Effector memory CD8-positive, alpha-beta T cell (primary cell): ENCODE results near the gene TNRC6C.

ENCODE experiments used
- ATAC-seq: fragments of 150-1000 bp; cut with Tn5 transposase; replicated peaks from 2 replicates; pipeline ENCODE4 v1.10.0; 2021; ENCODE audit warnings: mild to moderate bottlenecking, moderate library complexity
- DNase-seq, 3 experiments: peaks; one replicate each; pipeline ENCODE4 v3.0.0; 2021
- H3K27ac Mint-ChIP-seq, 2 donors: one replicate each; pipeline ENCODE4 v1.8.0; 2022; ENCODE audit warnings: mild to moderate bottlenecking in 2 of 2, mixed read lengths in 2 of 2, moderate library complexity in 2 of 2
- H3K27me3 Mint-ChIP-seq, 2 donors: one replicate each; pipeline ENCODE4 v1.8.0; 2022; ENCODE audit warnings: mixed read lengths in 2 of 2
- H3K36me3 Mint-ChIP-seq: one replicate; pipeline ENCODE4 v1.8.0; 2022; ENCODE audit warnings: mild to moderate bottlenecking, moderate library complexity, mixed read lengths; ENCODE audit not compliant: insufficient read depth
- H3K4me1 Mint-ChIP-seq, 2 donors: one replicate each; pipeline ENCODE4 v1.8.0; 2022; ENCODE audit warnings: low read depth in 2 of 2, mixed read lengths in 2 of 2
- H3K4me3 Mint-ChIP-seq, 2 donors: one replicate each; pipeline ENCODE4 v1.8.0; 2022; ENCODE audit warnings: mild to moderate bottlenecking in 2 of 2, mixed read lengths in 2 of 2, moderate library complexity in 2 of 2
- H3K9me3 Mint-ChIP-seq, 2 donors: one replicate each; pipeline ENCODE4 v1.8.0; 2022; ENCODE audit warnings: mixed read lengths in 2 of 2

The TNRC6C gene

GRCh38 chr17:78106211-78106610, 147.7 kb downstream of the TNRC6C start:
- DNase-seq (no peak), ATAC-seq (no peak)
- Mint-ChIP-seq H3K9me3 (no peaks in the 10 kb centered on the region), H3K4me1 (peaks cover 8 to 11% of the 10 kb centered on the region in 2 donors), H3K36me3 (peaks cover 65% of the 10 kb centered on the region), H3K27me3 (no peaks in the 10 kb centered on the region), H3K27ac (no peak overlapping the region), H3K4me3 (no peak overlapping the region)

GRCh38 chr17:78107457-78107856, 149.0 kb downstream of the TNRC6C start:
- Mint-ChIP-seq H3K4me3 (no peak overlapping the region), H3K27me3 (no peaks in the 10 kb centered on the region), H3K4me1 (peaks cover 9 to 12% of the 10 kb centered on the region in 2 donors), H3K36me3 (peaks cover 61% of the 10 kb centered on the region), H3K9me3 (no peaks in the 10 kb centered on the region), H3K27ac (peak overlapping the region in 1 of 2 donors; percentile 44)
- no peak for ATAC-seq
- DNase-seq = no peak

- Mint-ChIP-seq H3K36me3 (peaks cover 61% of the 10 kb centered on the region), H3K27me3 (no peaks in the 10 kb centered on the region), H3K4me1 (peaks cover 15 to 18% of the 10 kb centered on the region in 2 donors), H3K9me3 (no peaks in the 10 kb centered on the region), H3K27ac (peak overlapping the region in 1 of 2 donors; percentile 44), H3K4me3 (no peak overlapping the region)
- no peak for ATAC-seq
- no peak for DNase-seq
Measured at GRCh38 chr17:78107976-78108725, 149.6 kb downstream of the TNRC6C start.

GRCh38 chr17:78108726-78109488, 150.4 kb downstream of the TNRC6C start:
- Mint-ChIP-seq H3K4me3 (no peak overlapping the region), H3K27me3 (no peaks in the 10 kb centered on the region), H3K27ac (peak overlapping the region in 1 of 2 donors; percentile 3), H3K9me3 (no peaks in the 10 kb centered on the region), H3K36me3 (peaks cover 67% of the 10 kb centered on the region), H3K4me1 (peaks cover 22 to 25% of the 10 kb centered on the region in 2 donors)
- DNase-seq = no peak
- no peak for ATAC-seq

GRCh38 chr17:78109489-78109761, 150.9 kb downstream of the TNRC6C start:
- Mint-ChIP-seq H3K9me3 (no peaks in the 10 kb centered on the region), H3K27me3 (no peaks in the 10 kb centered on the region), H3K36me3 (peaks cover 72% of the 10 kb centered on the region)

GRCh38 chr17:78110363-78111015, 152.0 kb downstream of the TNRC6C start:
- H3K36me3 Mint-ChIP-seq = peaks cover 71% of the 10 kb centered on the region
- H3K27me3 Mint-ChIP-seq = no peaks in the 10 kb centered on the region
- H3K9me3 Mint-ChIP-seq = no peaks in the 10 kb centered on the region
- peak overlapping the region in 1 of 2 donors; percentile 53 for H3K4me3 Mint-ChIP-seq
- DNase-seq = no peak
- ATAC-seq = no peak
- peak overlapping the region in 1 of 2 donors; percentile 84 for H3K27ac Mint-ChIP-seq
- peaks cover 34 to 38% of the 10 kb centered on the region in 2 donors for H3K4me1 Mint-ChIP-seq

More at GRCh38 chr17:78109489-78109761, 150.9 kb downstream of the TNRC6C start:
- Mint-ChIP-seq H3K27ac (no peak overlapping the region), H3K4me3 (no peak overlapping the region), H3K4me1 (peaks cover 28 to 30% of the 10 kb centered on the region in 2 donors)
- no peak for ATAC-seq
- DNase-seq = no peak

GRCh38 chr17:78111016-78111726, 152.7 kb downstream of the TNRC6C start:
- peak overlapping the region in 1 of 2 donors; percentile 53 for H3K4me3 Mint-ChIP-seq
- H3K9me3 Mint-ChIP-seq = no peaks in the 10 kb centered on the region
- H3K36me3 Mint-ChIP-seq = peaks cover 72% of the 10 kb centered on the region
- H3K4me1 Mint-ChIP-seq = peaks cover 34 to 38% of the 10 kb centered on the region in 2 donors
- H3K27me3 Mint-ChIP-seq = no peaks in the 10 kb centered on the region
- DNase-seq (no peak), ATAC-seq (no peak)
- peak overlapping the region in 1 of 2 donors; percentile 84 for H3K27ac Mint-ChIP-seq

GRCh38 chr17:78111727-78112517, 153.4 kb downstream of the TNRC6C start:
- ATAC-seq (no peak), DNase-seq (no peak)
- Mint-ChIP-seq H3K27me3 (no peaks in the 10 kb centered on the region), H3K9me3 (no peaks in the 10 kb centered on the region), H3K36me3 (peaks cover 76% of the 10 kb centered on the region), H3K4me1 (peaks cover 34 to 41% of the 10 kb centered on the region in 2 donors), H3K27ac (peak overlapping the region; percentile 88 to 93), H3K4me3 (no peak overlapping the region)

GRCh38 chr17:78112518-78113471, 154.3 kb downstream of the TNRC6C start:
- H3K27ac Mint-ChIP-seq = peak overlapping the region; percentile 88 to 93
- peaks cover 85% of the 10 kb centered on the region for H3K36me3 Mint-ChIP-seq
- no peaks in the 10 kb centered on the region for H3K9me3 Mint-ChIP-seq
- no peaks in the 10 kb centered on the region for H3K27me3 Mint-ChIP-seq
- peak overlapping the region; percentile 41 to 45 for H3K4me3 Mint-ChIP-seq
- DNase-seq (peak; percentile 77 to 83 (median 81)), ATAC-seq (peak; percentile 74)
- peaks cover 30 to 46% of the 10 kb centered on the region in 2 donors for H3K4me1 Mint-ChIP-seq

GRCh38 chr17:78113804-78114785, 155.6 kb downstream of the TNRC6C start:
- DNase-seq (no peak), ATAC-seq (peak; percentile 73)
- no peaks in the 10 kb centered on the region for H3K27me3 Mint-ChIP-seq
- H3K4me3 Mint-ChIP-seq = peak overlapping the region; percentile 21 to 41
- H3K4me1 Mint-ChIP-seq = peaks cover 30 to 45% of the 10 kb centered on the region in 2 donors
- H3K27ac Mint-ChIP-seq = peak overlapping the region; percentile 88 to 93
- peaks cover 93% of the 10 kb centered on the region for H3K36me3 Mint-ChIP-seq
- no peaks in the 10 kb centered on the region for H3K9me3 Mint-ChIP-seq
